Tibial nerve (tissue), 4 donors: Measurements from ENCODE around the gene ITFG1. TPM values are rescaled to one million over a fixed set of nuclear protein-coding genes. Genes with fewer than 3 reads are reported as not detected.

ENCODE experiments used
- DNase-seq, 2 donors: peaks; one replicate each; pipeline ENCODE4 v3.0.0-alpha.2; 2019; ENCODE audit warnings: low spot score in 2 of 2
- H3K27ac ChIP-seq, 4 donors: fragments of 200-600 bp; sonication (generic) in 3 of 4; one replicate each; pipeline ENCODE4 v1.5.1; 2017 to 2019; ENCODE audit warnings: mild to moderate bottlenecking in 1 of 4
- H3K27me3 ChIP-seq, 2 donors: fragments of 200-600 bp; sonication (generic) in 1 of 2; one replicate each; pipeline versions ENCODE4 v1.5.1 to v1.6.0; 2017 to 2019
- H3K36me3 ChIP-seq, 3 donors: fragments of 200-600 bp; sonication (generic); one replicate each; pipeline ENCODE4 v1.5.1; 2018 to 2019
- H3K4me1 ChIP-seq, 4 donors: fragments of 200-600 bp; sonication (generic) in 3 of 4; one replicate each; pipeline ENCODE4 v1.5.1; 2017 to 2019
- H3K4me3 ChIP-seq, 4 donors: fragments of 200-600 bp; sonication (generic) in 3 of 4; one replicate each; pipeline ENCODE4 v1.5.1; 2017 to 2019; ENCODE audit warnings: mild to moderate bottlenecking in 1 of 4, moderate library complexity in 1 of 4
- H3K9me3 ChIP-seq, 4 donors: fragments of 200-600 bp; sonication (generic) in 3 of 4; one replicate each; pipeline ENCODE4 v1.5.1; 2017 to 2019
- CTCF ChIP-seq, 5 experiments: fragments of 200-600 bp in 3 of 5; fragments of 450-650 bp in 2 of 5; sonication (generic) in 3 of 5; IDR thresholded peaks; one replicate each; pipeline ENCODE4 v1.5.1; 2016 to 2019; ENCODE audit warnings: antibody characterized with exemption in 5 of 5, mild to moderate bottlenecking in 3 of 5, moderate library complexity in 2 of 5
- EP300 ChIP-seq, 2 donors: sonication (generic); formaldehyde crosslinking; IDR thresholded peaks; one replicate each; pipeline ENCODE4 v1.6.1; 2017; ENCODE audit warnings: antibody characterized with exemption in 2 of 2, mild to moderate bottlenecking in 1 of 2
- POLR2A ChIP-seq, 2 donors: fragments of 450-650 bp; IDR thresholded peaks; one replicate each; pipeline ENCODE4 v1.6.1; 2017; ENCODE audit warnings: antibody characterized with exemption in 2 of 2, mild to moderate bottlenecking in 2 of 2, moderate library complexity in 2 of 2
- WGBS, 2 donors: methylation state at CpG; one replicate each; pipeline ENCODE4 v1.1.5; 2018; 5-methylcytosine and 5-hydroxymethylcytosine counted together
- small RNA-seq: library from RNA; depleted of rRNA; stranded (forward); fragments of <200 nt; gene quantifications from one replicate; pipeline ENCODE3, GENCODE V24; 2016
- total RNA-seq, 4 donors: library from RNA; depleted of rRNA; stranded (reverse); fragments of >200 nt; gene quantifications; one replicate each; pipeline ENCODE4 v1.1.0, GENCODE V29; 2016

ITFG1 gene
- total RNA-seq, 4 donors from 2014 or later = 36.6 to 52.1 (median 40.9) TPM

GRCh38 chr16:47127541-47127940, 333.3 kb downstream of the ITFG1 start:
- Histone ChIP-seq H3K27me3 (no peaks in the 10 kb centered on the region), H3K36me3 (no peaks in the 10 kb centered on the region), H3K27ac (no peak overlapping the region), H3K4me3 (no peak overlapping the region), H3K4me1 (no peaks in the 10 kb centered on the region), H3K9me3 (no peaks in the 10 kb centered on the region)
- no peak for DNase-seq
- TF ChIP-seq POLR2A (IDR thresholded peaks at IDR 0.05) = no peak
- WGBS, 2 donors = 75 to 80% methylated on average over 3 of the region's 3 CpGs

GRCh38 chr16:47125757-47126156, 335.1 kb downstream of the ITFG1 start:
- no peak for DNase-seq
- TF ChIP-seq EP300 (IDR thresholded peaks at IDR 0.05) (no peak), CTCF (IDR thresholded peaks at IDR 0.05) (no peak), POLR2A (IDR thresholded peaks at IDR 0.05) (no peak)
- Histone ChIP-seq H3K4me3 (no peak overlapping the region), H3K9me3 (no peaks in the 10 kb centered on the region), H3K27ac (no peak overlapping the region), H3K27me3 (no peaks in the 10 kb centered on the region), H3K36me3 (no peaks in the 10 kb centered on the region), H3K4me1 (no peaks in the 10 kb centered on the region)
- WGBS, 2 donors = 75 to 84% methylated on average over 4 of the region's 4 CpGs

GRCh38 chr16:47113130-47113529, 347.7 kb downstream of the ITFG1 start:
- 90 to 93% methylated on average over 2 of the region's 2 CpGs for WGBS, 2 donors
- Histone ChIP-seq H3K4me1 (no peaks in the 10 kb centered on the region), H3K4me3 (no peak overlapping the region), H3K9me3 (no peaks in the 10 kb centered on the region), H3K36me3 (no peaks in the 10 kb centered on the region), H3K27me3 (no peaks in the 10 kb centered on the region), H3K27ac (no peak overlapping the region)
- TF ChIP-seq CTCF (IDR thresholded peaks at IDR 0.05) = no peak
- TF ChIP-seq EP300 (IDR thresholded peaks at IDR 0.05) = no peak
- no peak for TF ChIP-seq POLR2A (IDR thresholded peaks at IDR 0.05)
- no peak for DNase-seq

- WGBS, 2 donors = 95 to 96% methylated on average over 3 of the region's 3 CpGs
- Histone ChIP-seq H3K27me3 (no peaks in the 10 kb centered on the region), H3K4me3 (no peak overlapping the region), H3K27ac (no peak overlapping the region), H3K9me3 (no peaks in the 10 kb centered on the region), H3K36me3 (no peaks in the 10 kb centered on the region), H3K4me1 (no peaks in the 10 kb centered on the region)
- no peak for DNase-seq
- no peak for TF ChIP-seq EP300 (IDR thresholded peaks at IDR 0.05)
- TF ChIP-seq POLR2A (IDR thresholded peaks at IDR 0.05) = no peak
- TF ChIP-seq CTCF (IDR thresholded peaks at IDR 0.05) = no peak
Measured at GRCh38 chr16:47110939-47111338, 349.9 kb downstream of the ITFG1 start.

- Histone ChIP-seq H3K4me1 (no peaks in the 10 kb centered on the region), H3K27ac (no peak overlapping the region), H3K9me3 (no peaks in the 10 kb centered on the region), H3K4me3 (no peak overlapping the region), H3K36me3 (no peaks in the 10 kb centered on the region), H3K27me3 (no peaks in the 10 kb centered on the region)
- no peak for DNase-seq
- no peak for TF ChIP-seq POLR2A (IDR thresholded peaks at IDR 0.05)
- TF ChIP-seq EP300 (IDR thresholded peaks at IDR 0.05) = no peak
- no peak for TF ChIP-seq CTCF (IDR thresholded peaks at IDR 0.05)
- 83 to 84% methylated on average over 5 of the region's 5 CpGs for WGBS, 2 donors
Measured at GRCh38 chr16:47109361-47109760, 351.5 kb downstream of the ITFG1 start.

Small RNA genes lying within 50 kb of the gene (small RNA-seq; reads per million reads assigned to genes)
- gene RF00019 (not detected), gene RNA5SP425 (not detected)

Other genes starting within 250 kb of the ITFG1 start
- 10 to 100 TPM; 80.1 to 93.7 (median 82.4) TPM for gene PHKB, start 268 bp upstream of the ITFG1 start, total RNA-seq